ENCODE data around the gene SPN.
"Not testable (repeated sequence)": the region's sequence is repeated elsewhere in the genome, so short reads cannot be mapped to it uniquely, and the experiment has no call there.

DNA sequence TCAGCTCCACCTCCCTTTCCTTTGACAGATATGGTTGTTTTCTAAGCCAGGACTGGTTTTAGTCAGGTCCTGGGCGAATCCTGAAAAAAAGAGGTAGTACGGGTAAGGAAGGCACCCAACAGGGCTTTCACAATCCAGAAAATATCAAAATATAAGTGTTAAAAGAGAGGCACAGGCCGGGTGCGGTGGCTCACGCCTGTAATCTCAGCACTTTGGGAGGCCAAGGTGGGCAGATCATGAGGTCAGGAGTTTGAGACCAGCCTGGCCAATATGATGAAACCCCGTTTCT, 4.2 kb downstream of the SPN start:
- TF ChIP-seq, protein P1, sequence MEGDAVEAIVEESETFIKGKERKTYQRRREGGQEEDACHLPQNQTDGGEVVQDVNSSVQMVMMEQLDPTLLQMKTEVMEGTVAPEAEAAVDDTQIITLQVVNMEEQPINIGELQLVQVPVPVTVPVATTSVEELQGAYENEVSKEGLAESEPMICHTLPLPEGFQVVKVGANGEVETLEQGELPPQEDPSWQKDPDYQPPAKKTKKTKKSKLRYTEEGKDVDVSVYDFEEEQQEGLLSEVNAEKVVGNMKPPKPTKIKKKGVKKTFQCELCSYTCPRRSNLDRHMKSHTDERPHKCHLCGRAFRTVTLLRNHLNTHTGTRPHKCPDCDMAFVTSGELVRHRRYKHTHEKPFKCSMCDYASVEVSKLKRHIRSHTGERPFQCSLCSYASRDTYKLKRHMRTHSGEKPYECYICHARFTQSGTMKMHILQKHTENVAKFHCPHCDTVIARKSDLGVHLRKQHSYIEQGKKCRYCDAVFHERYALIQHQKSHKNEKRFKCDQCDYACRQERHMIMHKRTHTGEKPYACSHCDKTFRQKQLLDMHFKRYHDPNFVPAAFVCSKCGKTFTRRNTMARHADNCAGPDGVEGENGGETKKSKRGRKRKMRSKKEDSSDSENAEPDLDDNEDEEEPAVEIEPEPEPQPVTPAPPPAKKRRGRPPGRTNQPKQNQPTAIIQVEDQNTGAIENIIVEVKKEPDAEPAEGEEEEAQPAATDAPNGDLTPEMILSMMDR (IDR thresholded peaks at IDR 0.05), result not testable (repeated sequence)
- not testable (repeated sequence) for TF ChIP-seq POLR2A (IDR thresholded peaks at IDR 0.05)

Data from tibial nerve (tissue), 3 donors.